RWPE1 (cell line): ENCODE results near the gene FCSK.

Source experiments
- CTCF ChIA-PET: fragments of 350-600 bp; sonication (Branson Sonifier 250); formaldehyde crosslinking; extraction: SDS; loops from one replicate; lab custom pipeline; 2021; lab: Yijun Ruan, JAX
- POLR2A ChIA-PET: fragments of 400-600 bp; formaldehyde crosslinking; extraction: SDS; loops from one replicate; lab custom pipeline; 2020; ENCODE audit warnings: antibody characterized with exemption; ENCODE audit not compliant: low non-redundant PET; lab: Yijun Ruan, JAX
- DNase-seq: peaks from one replicate; pipeline ENCODE4 v3.0.0; 2012; ENCODE audit warnings: low spot score
- H3K27ac ChIP-seq: fragments of 450-650 bp; 2 replicates; pipeline ENCODE4 v1.5.1; 2017
- CTCF ChIP-seq: fragments of 450-650 bp; conservative IDR thresholded peaks from 2 replicates; pipeline ENCODE4 v1.5.1; 2017; ENCODE audit warnings: low read depth, mild to moderate bottlenecking

Gene FCSK

GRCh38 chr16:70421473-70422311 lies 32.7 kb upstream of the FCSK start:
- DNase-seq, result no peak
- ChIA-PET POLR2A (interaction anchor here (0.5 kb wide), 1 partner anchor 10 kb away, joined by 3 read pairs; no protein-coding TSS in a partner anchor), CTCF (interaction anchor here (0.8 kb wide), 1 partner anchor 10 kb away, joined by 3 read pairs; no protein-coding TSS in a partner anchor)
- H3K27ac ChIP-seq, result no peak overlapping the region
- TF ChIP-seq CTCF, result no peak

- no peak for TF ChIP-seq CTCF
- POLR2A ChIA-PET, result no interaction called here
- CTCF ChIA-PET, result interaction anchor here (0.7 to 0.8 kb wide), 2 partner anchors 11 to 18 kb away, joined by 3 to 7 read pairs; no protein-coding TSS in a partner anchor
- H3K27ac ChIP-seq, result peak overlapping the region; percentile 24
- no peak for DNase-seq
Measured at GRCh38 chr16:70422543-70422942, 31.9 kb upstream of the FCSK start.

- peak overlapping the region; percentile 74 for H3K27ac ChIP-seq
- no peak for TF ChIP-seq CTCF
- DNase-seq, result no peak
- ChIA-PET CTCF (no interaction called here), POLR2A (interaction anchor here (1.1 kb wide), 1 partner anchor 47 kb away, joined by 3 read pairs; no protein-coding TSS in a partner anchor)
Measured at GRCh38 chr16:70427786-70428177, 26.6 kb upstream of the FCSK start.

GRCh38 chr16:70428178-70428998 lies 26.0 kb upstream of the FCSK start:
- POLR2A ChIA-PET, result interaction anchor here (1.1 kb wide), 1 partner anchor 47 kb away, joined by 3 read pairs; no protein-coding TSS in a partner anchor
- CTCF ChIA-PET, result no interaction called here
- H3K27ac ChIP-seq, result peak overlapping the region; percentile 74
- DNase-seq, result peak; percentile 72
- TF ChIP-seq CTCF, result no peak

GRCh38 chr16:70429888-70430666 lies 24.3 kb upstream of the FCSK start:
- ChIA-PET POLR2A (no interaction called here), CTCF (no interaction called here)
- no peak for TF ChIP-seq CTCF
- no peak for DNase-seq
- H3K27ac ChIP-seq, result peak overlapping the region; percentile 58
